Smooth muscle cell of the pulmonary artery (primary cell): ENCODE results near the gene ZNF554. TPM values are rescaled to one million over a fixed set of nuclear protein-coding genes. Genes with fewer than 3 reads are reported as not detected.

Experiments
- total RNA-seq: library from RNA; depleted of rRNA; stranded (reverse); fragments of >200 nt; gene quantifications from 2 replicates; pipeline ENCODE4 v1.2.3, GENCODE V29; 2014

ZNF554 gene
- 4.5 and 5.2 TPM in 2 replicates for total RNA-seq

DNA sequence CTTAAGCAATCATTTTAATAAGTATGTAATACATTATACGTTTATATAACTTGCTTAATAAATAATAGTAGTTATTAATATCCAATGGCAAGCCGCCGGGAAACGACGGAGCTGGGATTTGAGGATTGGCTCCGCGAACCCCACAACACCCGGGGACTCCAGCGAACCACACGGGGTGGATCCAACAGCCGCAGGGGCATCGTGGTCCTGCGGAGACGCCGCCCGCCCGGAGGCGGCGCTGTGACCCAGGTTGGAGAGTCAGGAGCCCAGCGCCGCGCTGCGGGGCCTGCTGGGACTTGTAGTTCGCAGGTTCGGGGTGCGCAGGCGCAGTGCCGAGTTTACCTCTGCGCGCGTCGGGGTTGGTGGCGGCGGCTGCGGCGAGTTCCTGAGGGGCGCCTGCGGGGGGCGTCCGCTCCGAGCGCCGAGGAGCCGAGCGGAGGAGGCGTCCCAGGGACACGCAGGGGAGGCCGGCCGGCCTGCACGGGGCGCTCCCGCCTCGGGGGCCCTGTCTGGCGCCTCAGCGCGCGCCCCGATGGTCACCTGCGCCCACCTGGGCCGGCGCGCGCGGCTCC lies at the start of gene ZNF554:
Gene ZNF554 (plus strand): TSS at position 329 of the 572 bp plus-strand sequence. CDS start 204 bp downstream, at position 533.

DNA sequence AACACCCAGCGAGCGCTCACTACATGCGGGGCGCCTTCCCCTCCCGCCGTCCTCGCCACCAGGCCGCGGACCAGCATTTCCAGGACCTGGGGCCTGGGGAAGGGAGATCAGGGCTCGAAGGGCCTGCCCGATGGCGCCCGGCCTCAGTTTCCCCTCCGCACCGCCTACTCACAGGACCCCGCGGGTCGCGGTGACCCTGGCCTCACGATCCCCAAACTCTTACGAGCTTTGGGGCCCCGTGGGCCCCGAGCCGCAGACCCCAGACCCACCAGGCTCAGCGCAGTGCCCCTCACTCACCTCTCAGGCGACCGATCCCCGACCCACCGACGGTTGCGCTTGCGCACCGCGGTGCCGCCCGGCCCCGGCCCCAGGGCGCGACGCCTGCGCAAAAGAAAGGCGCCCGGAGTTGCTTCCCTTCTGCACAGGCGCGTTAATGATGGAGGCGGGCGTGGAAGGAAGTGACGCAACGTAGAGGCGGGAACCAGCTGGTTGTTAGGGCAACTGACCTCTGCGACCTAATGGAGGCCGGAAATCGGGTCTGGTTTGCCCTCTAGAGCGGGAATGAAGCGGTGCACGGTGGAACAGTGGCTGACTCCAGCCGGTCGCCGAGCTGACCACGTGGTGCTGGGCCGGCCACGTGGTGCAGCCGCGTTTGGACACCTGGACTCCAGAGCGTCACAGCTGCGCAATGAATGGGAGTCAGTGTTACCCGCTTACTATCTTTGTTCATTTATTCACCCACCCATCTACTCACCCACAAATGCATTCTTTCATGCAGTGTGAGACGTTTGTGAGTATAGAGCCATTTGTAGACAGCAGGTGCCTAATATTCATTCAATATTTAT lies 36.5 kb upstream of the ZNF554 start, which contains the start of gene SGTA:
Gene SGTA (minus strand): TSS at position 338 of the 845 bp plus-strand sequence. CDS start 14,205 bp downstream, outside the sequence.

DNA sequence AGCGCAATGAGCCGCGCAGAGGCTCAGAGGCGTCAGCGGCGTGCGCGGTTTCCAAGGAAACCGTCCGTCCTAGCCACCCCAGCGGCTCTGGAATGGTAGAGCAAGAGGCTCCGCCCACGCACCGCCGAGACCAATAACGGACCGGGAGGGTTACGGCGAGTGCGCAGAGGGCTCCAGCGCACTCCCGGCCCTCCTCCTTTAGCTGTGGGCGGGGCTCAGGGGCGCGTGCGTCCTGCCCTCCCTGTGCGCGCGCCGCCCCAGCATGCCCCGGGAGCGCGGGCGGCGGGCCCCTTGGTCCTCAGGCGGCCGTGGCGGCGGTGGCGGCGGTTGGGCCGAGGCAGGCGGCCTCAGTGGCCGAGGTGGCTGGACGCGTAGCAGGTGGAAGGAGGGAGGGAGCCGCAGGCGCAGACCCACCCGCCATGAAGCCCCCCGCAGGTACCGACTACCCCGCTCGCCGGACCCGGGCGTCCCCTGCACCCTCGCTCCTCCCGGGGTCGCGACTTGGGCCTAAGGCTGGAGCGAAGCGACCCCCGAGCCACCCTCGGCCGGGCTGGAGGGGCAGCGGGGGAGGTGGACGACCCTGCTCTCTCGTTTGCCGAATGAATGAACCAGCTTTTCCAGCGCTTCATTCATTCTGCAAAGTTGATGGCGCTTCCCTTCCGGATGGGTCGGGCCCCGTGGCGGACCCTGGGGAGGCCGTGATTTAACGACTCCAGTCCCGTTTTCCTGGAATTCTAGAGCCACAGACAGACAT lies 34.2 kb upstream of the ZNF554 start, which contains the start of gene THOP1:
Gene THOP1 (plus strand): TSS at position 260 of the 754 bp plus-strand sequence. CDS start 160 bp downstream, at position 420.

DNA sequence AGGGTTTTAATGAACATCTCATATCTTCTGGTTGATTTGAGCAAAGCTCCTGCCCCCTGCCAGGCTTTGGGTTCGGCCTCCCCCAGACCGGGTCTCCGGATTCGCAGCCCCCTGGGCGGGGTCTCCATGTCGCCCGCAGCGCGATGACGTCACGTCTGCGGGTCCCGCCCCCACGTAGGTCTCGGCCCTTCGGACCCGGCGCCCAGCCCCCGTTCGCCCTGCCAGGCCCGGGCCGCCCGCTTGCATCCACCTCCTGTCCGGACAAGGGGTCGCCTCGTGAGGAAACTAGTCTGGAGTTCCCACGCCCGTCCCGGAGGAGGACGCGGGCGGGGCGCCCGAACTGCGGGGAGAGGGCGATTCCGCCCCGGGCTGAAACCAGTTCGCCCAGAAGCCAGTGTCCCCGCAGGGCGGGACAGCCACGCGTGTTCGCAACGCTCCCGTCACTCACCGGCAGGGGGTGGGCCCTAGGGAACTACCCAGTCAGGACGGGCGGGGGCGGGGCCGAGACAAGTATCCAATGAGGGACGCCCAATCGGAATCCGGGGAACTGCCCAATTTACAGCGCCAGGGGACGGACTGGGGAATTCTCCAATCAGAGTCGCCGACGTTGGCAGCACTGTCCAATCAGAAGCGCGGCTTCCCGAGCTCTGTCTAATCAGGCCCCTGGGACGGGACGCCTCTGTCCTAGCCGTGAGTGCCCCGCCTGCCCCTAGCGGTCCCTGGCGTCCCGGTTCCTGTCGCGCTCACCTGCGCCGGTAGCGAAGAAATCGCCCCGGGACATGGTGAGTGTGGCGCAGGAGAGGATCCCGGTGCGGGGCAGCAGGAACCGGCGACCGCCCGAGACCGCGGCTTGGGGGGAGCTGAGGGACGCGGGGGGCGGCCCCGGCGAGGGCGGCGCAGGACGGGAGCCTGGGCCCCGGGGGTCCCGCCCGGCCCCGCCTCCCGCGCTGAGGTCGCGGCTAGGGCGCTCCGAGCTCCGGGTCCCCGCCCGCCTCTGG lies 21.4 kb downstream of the ZNF554 start, which contains the start of gene ZNF555:
Gene ZNF555 (plus strand): TSS at position 682 of the 998 bp plus-strand sequence. CDS start 98 bp downstream, at position 780.

DNA sequence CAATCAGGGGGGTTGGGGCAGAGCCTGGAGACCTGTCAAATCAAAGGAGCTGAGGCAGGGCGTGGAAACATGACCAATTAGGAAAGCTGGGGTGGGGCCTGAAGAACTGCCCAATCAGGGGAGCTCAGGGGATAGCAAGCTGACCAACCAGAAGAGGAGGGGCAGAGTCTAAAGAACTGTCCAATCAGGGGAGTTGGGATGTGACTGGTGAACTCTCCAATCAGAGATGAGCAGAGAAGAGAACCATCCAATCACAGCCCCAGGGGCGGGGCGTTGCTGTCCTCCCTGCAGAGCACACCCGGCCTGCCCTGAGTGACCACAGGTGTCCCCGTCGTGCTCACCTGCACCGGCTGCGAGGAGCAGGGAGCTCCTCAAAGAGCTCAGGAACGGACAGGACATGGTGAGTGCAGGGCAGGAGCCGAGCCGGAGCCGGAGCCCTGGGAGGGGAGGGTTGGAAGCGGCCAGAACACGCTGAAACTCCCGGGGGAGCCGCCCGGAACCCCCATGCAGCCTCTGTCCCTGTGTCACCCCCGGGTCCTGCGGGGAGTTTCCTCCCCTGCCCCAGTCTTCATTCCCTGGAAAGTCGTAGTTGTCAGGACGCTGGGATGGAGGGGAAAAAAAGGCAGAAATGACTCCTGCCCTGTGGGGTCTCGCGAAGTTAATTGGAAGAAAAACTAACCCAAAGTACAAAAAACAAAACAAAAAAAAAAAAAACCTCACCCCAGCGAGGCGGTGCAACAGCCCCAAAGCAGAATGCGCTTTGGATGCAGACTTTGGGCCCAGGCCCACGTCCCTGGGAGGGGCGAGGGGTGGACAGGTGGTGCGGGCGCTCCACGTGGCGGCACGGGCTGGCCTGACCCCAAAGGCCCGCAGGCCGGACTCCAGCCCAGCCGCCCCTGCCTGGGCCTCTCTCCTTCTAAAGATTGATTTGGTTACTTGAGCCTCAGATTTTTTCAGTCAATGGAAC lies 47.6 kb downstream of the ZNF554 start, which contains the start of gene ZNF556:
Gene ZNF556 (plus strand): TSS at position 311 of the 967 bp plus-strand sequence. CDS start 87 bp downstream, at position 398.

Other genes with a start within 250 kb of the ZNF554 start
- gene GNG7, start 117.2 kb upstream of the ZNF554 start, total RNA-seq = 0.39 and 0.73 TPM in 2 replicates
- gene DIRAS1, start 98.5 kb upstream of the ZNF554 start, total RNA-seq = 2.3 TPM in 2 replicates
- gene SLC39A3, start 79.9 kb upstream of the ZNF554 start, total RNA-seq = 24.3 and 33.6 TPM in 2 replicates
- 33.4 and 39.4 TPM in 2 replicates for gene SGTA, start 36.6 kb upstream of the ZNF554 start, total RNA-seq
- gene THOP1, start 34.4 kb upstream of the ZNF554 start, total RNA-seq = 70.6 and 95.3 TPM in 2 replicates
- gene ZNF555, start 21.6 kb downstream of the ZNF554 start, total RNA-seq = 5.1 and 6.3 TPM in 2 replicates
- gene ZNF556, start 47.5 kb downstream of the ZNF554 start, total RNA-seq = 0.03 and 0.07 TPM in 2 replicates
- 2.9 and 3.3 TPM in 2 replicates for gene ZNF57, start 81.1 kb downstream of the ZNF554 start, total RNA-seq
- gene ZNF77, start 125.1 kb downstream of the ZNF554 start, total RNA-seq = 2.5 and 3.3 TPM in 2 replicates
- gene TLE6, start 157.7 kb downstream of the ZNF554 start, total RNA-seq = 1.2 and 2.7 TPM in 2 replicates
- 14.1 and 17.6 TPM in 2 replicates for gene TLE2, start 209.4 kb downstream of the ZNF554 start, total RNA-seq
- 157 and 220 TPM in 2 replicates for gene TLE5, start 242.6 kb downstream of the ZNF554 start, total RNA-seq